ENCODE results near the gene PRRG4.

The PRRG4 gene

DNA sequence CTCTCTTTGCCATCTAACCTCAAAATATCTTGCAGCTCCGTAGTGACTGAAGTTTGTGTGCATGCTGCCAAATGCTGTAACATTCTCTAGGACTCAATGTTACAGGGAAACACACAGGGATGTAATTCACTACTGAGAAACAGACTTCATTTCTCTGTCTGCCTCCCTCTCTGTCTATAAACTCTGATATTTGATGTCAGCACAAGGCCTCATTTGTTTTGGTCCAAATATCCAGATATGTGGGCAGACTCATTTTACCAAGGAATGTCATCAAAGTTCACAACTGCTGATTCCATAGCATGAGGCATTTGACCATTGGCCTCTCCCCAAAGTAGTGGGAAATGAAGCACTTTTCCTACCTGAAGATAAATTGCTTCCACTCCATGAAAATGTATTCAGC, 2.5 kb upstream of the PRRG4 start:
- POLR2A ChIA-PET: no interaction called here
- TF ChIP-seq, protein P1, sequence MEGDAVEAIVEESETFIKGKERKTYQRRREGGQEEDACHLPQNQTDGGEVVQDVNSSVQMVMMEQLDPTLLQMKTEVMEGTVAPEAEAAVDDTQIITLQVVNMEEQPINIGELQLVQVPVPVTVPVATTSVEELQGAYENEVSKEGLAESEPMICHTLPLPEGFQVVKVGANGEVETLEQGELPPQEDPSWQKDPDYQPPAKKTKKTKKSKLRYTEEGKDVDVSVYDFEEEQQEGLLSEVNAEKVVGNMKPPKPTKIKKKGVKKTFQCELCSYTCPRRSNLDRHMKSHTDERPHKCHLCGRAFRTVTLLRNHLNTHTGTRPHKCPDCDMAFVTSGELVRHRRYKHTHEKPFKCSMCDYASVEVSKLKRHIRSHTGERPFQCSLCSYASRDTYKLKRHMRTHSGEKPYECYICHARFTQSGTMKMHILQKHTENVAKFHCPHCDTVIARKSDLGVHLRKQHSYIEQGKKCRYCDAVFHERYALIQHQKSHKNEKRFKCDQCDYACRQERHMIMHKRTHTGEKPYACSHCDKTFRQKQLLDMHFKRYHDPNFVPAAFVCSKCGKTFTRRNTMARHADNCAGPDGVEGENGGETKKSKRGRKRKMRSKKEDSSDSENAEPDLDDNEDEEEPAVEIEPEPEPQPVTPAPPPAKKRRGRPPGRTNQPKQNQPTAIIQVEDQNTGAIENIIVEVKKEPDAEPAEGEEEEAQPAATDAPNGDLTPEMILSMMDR (IDR thresholded peaks at IDR 0.05; ENCODE audit: control extremely low read depth, extremely low read depth, low read depth, missing control alignments): no peak
- no peak for DNase-seq (ENCODE audit: extremely low spot score)
- CTCF ChIA-PET: no interaction called here

- ChIA-PET POLR2A (no interaction called here), CTCF (interaction anchor here (0.9 to 1.4 kb wide), 2 partner anchors 20 to 66 kb away, joined by 3 to 7 read pairs; no protein-coding TSS in a partner anchor)
- TF ChIP-seq, protein P1 (IDR thresholded peaks at IDR 0.05; ENCODE audit: control extremely low read depth, extremely low read depth, low read depth, missing control alignments): no peak
- DNase-seq (ENCODE audit: extremely low spot score): peak; percentile 57
Measured at GRCh38 chr11:32829157-32829679, 509 bp upstream of the PRRG4 start.

GRCh38 chr11:32830413-32830738, 649 bp downstream of the PRRG4 start:
- ChIA-PET CTCF (interaction anchor here (0.9 to 1.7 kb wide), 3 partner anchors 11 to 65 kb away, joined by 3 to 4 read pairs (median 4); no protein-coding TSS in a partner anchor), POLR2A (no interaction called here)
- TF ChIP-seq, protein P1 (IDR thresholded peaks at IDR 0.05; ENCODE audit: control extremely low read depth, extremely low read depth, low read depth, missing control alignments): no peak
- no peak for DNase-seq (ENCODE audit: extremely low spot score)

DNA sequence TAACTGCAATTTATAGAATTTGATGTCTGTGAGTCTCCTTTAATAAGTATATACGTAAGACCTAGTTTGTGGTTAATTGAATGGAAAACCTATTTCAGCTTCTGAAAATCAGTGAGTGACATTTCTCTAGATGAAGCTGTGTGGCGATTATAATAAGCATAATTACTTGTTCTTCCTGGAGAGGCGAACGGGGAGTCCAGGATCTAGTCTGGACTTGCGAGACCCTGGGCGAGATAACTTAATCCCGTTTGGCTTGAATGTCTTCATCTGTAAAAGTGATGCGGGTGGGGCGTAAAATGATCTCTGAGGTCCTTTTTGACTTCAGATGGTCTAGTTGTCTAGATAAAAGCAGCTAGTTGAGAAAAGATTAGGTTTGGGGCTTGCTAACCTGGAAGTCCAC, 1.1 kb downstream of the PRRG4 start:
- CTCF ChIA-PET: interaction anchor here (0.8 to 3.4 kb wide), 5 partner anchors 9 to 28 kb away, joined by 3 to 14 read pairs (median 4); no protein-coding TSS in a partner anchor
- DNase-seq (ENCODE audit: extremely low spot score): no peak
- TF ChIP-seq, protein P1 (IDR thresholded peaks at IDR 0.05; ENCODE audit: control extremely low read depth, extremely low read depth, low read depth, missing control alignments): no peak
- POLR2A ChIA-PET: no interaction called here

DNA sequence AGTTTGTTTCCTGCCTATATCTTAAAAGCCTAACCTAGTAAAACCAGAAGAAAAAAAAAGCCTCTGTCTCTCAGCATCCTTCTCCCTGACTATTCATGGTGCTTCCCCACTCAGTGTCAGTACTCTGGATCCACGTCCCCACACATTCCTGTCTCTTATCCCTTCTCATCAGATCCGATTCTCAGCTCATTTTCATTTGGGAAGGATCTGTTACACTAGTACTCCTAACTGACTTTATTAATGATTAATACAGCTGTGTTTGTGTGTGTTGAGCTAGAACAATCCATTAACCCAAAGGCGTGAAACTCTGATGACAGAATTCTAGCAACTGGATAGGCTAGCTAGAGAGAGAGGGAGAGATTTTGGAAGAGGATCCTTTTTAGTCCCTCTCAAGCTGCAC, 1.5 kb downstream of the PRRG4 start:
- CTCF ChIA-PET: interaction anchor here (0.8 to 3.4 kb wide), 5 partner anchors 10 to 28 kb away, joined by 3 to 14 read pairs (median 4); no protein-coding TSS in a partner anchor

DNA sequence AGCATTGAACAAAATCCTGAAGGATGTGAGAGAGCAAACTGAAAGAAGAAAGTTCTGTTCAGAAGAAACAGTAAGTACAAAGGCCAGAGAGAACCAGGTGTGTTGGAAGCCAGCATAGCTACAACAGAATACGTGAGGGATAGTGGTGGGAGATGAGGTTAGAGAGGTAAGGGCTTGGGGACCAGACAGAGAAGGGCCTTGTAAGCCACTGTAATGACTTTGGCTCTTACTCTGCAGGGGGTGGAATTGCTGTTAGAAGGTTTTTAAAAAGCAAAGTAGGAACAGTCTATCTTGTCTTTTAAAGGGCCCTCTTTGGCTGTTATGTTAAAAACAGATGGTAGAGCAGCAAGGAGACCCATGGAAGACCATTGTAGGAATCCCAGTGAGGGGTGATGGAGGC, 4.2 kb downstream of the PRRG4 start:
- ChIA-PET CTCF (interaction anchor here (0.8 to 3.4 kb wide), 3 partner anchors 8 to 233 kb away, joined by 3 to 14 read pairs (median 7); no protein-coding TSS in a partner anchor), POLR2A (interaction anchor here (1.5 kb wide), 1 partner anchor 59 kb away, joined by 4 read pairs; the partner anchor contains the start of gene QSER1)
- no peak for DNase-seq (ENCODE audit: extremely low spot score)
- TF ChIP-seq, protein P1 (IDR thresholded peaks at IDR 0.05; ENCODE audit: control extremely low read depth, extremely low read depth, low read depth, missing control alignments): no peak

More for the DNA sequence above, 1.5 kb downstream of the PRRG4 start:
- DNase-seq (ENCODE audit: extremely low spot score): no peak
- TF ChIP-seq, protein P1 (IDR thresholded peaks at IDR 0.05; ENCODE audit: control extremely low read depth, extremely low read depth, low read depth, missing control alignments): no peak
- POLR2A ChIA-PET: no interaction called here

Data from GM10248 (cell line).